GM12878 (cell line): ENCODE data around the gene SRSF9. TPM values are rescaled to one million over a fixed set of nuclear protein-coding genes. Genes with fewer than 3 reads are reported as not detected.
A peak's percentile ranks its signal among the peaks of the same experiment; 100 is the strongest.

ENCODE experiments used
- ATF7 ChIP-seq: fragments of 450-650 bp; IDR thresholded peaks from 2 replicates; pipeline ENCODE4 v1.6.1; 2016; ENCODE audit warnings: low read depth, mild to moderate bottlenecking
- CBX5 ChIP-seq: sonication (generic); IDR thresholded peaks from 2 replicates; pipeline ENCODE4 v1.6.1; 2016; ENCODE audit warnings: low read depth, moderate library complexity, mild to moderate bottlenecking, inconsistent platforms
- CEBPB ChIP-seq, 2 experiments: fragments of 150-350 bp in 1 of 2; IDR thresholded peaks; 2 replicates each; pipeline ENCODE4 v1.6.1; 2012 to 2014; ENCODE audit warnings: low read depth in 2 of 2, low read length in 2 of 2, borderline replicate concordance in 1 of 2, inconsistent platforms in 1 of 2
- CHD2 ChIP-seq: IDR thresholded peaks from 2 replicates; pipeline ENCODE4 v1.6.1; 2011; ENCODE audit warnings: low read depth, low read length, improper control_type of control experiment, borderline replicate concordance
- CREM ChIP-seq: IDR thresholded peaks from 2 replicates; pipeline ENCODE4 v1.6.1; 2014; ENCODE audit warnings: antibody characterized with exemption, low read depth
- DPF2 ChIP-seq: fragments of 450-650 bp; IDR thresholded peaks from 2 replicates; pipeline ENCODE4 v1.6.1; 2017; ENCODE audit warnings: mild to moderate bottlenecking
- EGR1 ChIP-seq, 2 experiments: IDR thresholded peaks; 1 replicate in 1 of 2; 2 replicates in 1 of 2; pipeline ENCODE4 v1.6.1; 2011 to 2012; ENCODE audit warnings: low read depth in 2 of 2, low read length in 2 of 2, borderline replicate concordance in 1 of 2, mild to moderate bottlenecking in 1 of 2, moderate library complexity in 1 of 2
- ELK1 ChIP-seq: IDR thresholded peaks from 2 replicates; pipeline ENCODE4 v1.6.1; 2012; ENCODE audit warnings: low read depth, low read length, improper control_type of control experiment
- FOXM1 ChIP-seq: IDR thresholded peaks from 2 replicates; pipeline ENCODE4 v1.6.1; 2012; ENCODE audit warnings: low read depth, mild to moderate bottlenecking, inconsistent platforms, low read length, moderate library complexity
- GABPA ChIP-seq: IDR thresholded peaks from 2 replicates; pipeline ENCODE4 v1.6.1; 2014; ENCODE audit warnings: antibody characterized with exemption, low read depth, mild to moderate bottlenecking, inconsistent platforms
- NRF1 ChIP-seq: conservative IDR thresholded peaks from 2 replicates; pipeline ENCODE4 v1.6.1; 2011; ENCODE audit warnings: mild to moderate bottlenecking, low read depth, low read length, improper control_type of control experiment
- RELA ChIP-seq: fragments of 450-650 bp; IDR thresholded peaks from 2 replicates; pipeline ENCODE4 v1.8.0; 2014; ENCODE audit warnings: borderline replicate concordance; ENCODE audit not compliant: partially characterized antibody
- SIN3A ChIP-seq: IDR thresholded peaks from 2 replicates; pipeline ENCODE4 v1.6.1; 2012; ENCODE audit warnings: low read depth, low read length, improper control_type of control experiment
- SPI1 ChIP-seq: IDR thresholded peaks from 2 replicates; pipeline ENCODE4 v1.6.1; 2011; ENCODE audit warnings: low read depth, mild to moderate bottlenecking, low read length, moderate library complexity, borderline replicate concordance; ENCODE audit not compliant: insufficient read depth
- SUZ12 ChIP-seq: fragments of 200-600 bp; sonication (generic); IDR thresholded peaks from one replicate; pipeline ENCODE4 v1.6.1; 2018; ENCODE audit warnings: antibody characterized with exemption, mild to moderate bottlenecking; ENCODE audit not compliant: unreplicated experiment
- TBL1XR1 ChIP-seq: IDR thresholded peaks from 2 replicates; pipeline ENCODE4 v1.6.1; 2012; ENCODE audit warnings: low read depth, low read length, improper control_type of control experiment
- TCF3 ChIP-seq: IDR thresholded peaks from 2 replicates; pipeline ENCODE4 v1.6.1; 2012; ENCODE audit warnings: low read depth, mild to moderate bottlenecking, low read length, borderline replicate concordance; ENCODE audit not compliant: insufficient read depth
- TCF7 ChIP-seq: IDR thresholded peaks from 2 replicates; pipeline ENCODE4 v1.6.1; 2014; ENCODE audit warnings: antibody characterized with exemption, borderline replicate concordance
- ZSCAN29 ChIP-seq: fragments of 450-650 bp; IDR thresholded peaks from 2 replicates; pipeline ENCODE4 v1.6.1; 2017; ENCODE audit warnings: mild to moderate bottlenecking, moderate library complexity
- polyA plus RNA-seq, 11 experiments: library from polyadenylated mRNA; depleted of rRNA in 4 of 11; unstranded in 6 of 11; stranded (reverse) in 5 of 11; fragments of >200 nt; fragmentation: Nextera tagmentation in 4 of 11; fragmentation: Illumina TruSeq in 1 of 11; extraction: Ambion mirVana in 4 of 11; extraction: Trizol in 1 of 11; gene quantifications; 1 replicate in 1 of 11; 2 replicates in 10 of 11; pipeline versions ENCODE4 v1.2.1 to v1.2.3, GENCODE V29; 2011 to 2016; ENCODE audit warnings: inconsistent platforms in 2 of 11, missing spikeins in 2 of 11, low read depth in 1 of 11
- total RNA-seq, 4 experiments: library from RNA; depleted of rRNA in 3 of 4; stranded (reverse); fragments of >200 nt in 3 of 4; fragmentation: Illumina TruSeq in 1 of 4; extraction: Trizol in 1 of 4; gene quantifications; 2 replicates each; pipeline versions ENCODE4 v1.2.1 to v1.2.3, GENCODE V29; 2013 to 2021
- TF ChIP-seq, protein P1 (sequence below): IDR thresholded peaks from 2 replicates; pipeline ENCODE4 v1.6.1; 2012; ENCODE audit warnings: improper control_type of control experiment, low read depth, low read length; ENCODE audit not compliant: insufficient replicate concordance

Gene SRSF9
- total and polyA plus RNA-seq, 10 of the 15 experiments (the other 5 are each of a cell fraction or from before 2014, with no cell fraction given), result 56.2 to 510 (median 186) TPM

- TF ChIP-seq, protein P1, sequence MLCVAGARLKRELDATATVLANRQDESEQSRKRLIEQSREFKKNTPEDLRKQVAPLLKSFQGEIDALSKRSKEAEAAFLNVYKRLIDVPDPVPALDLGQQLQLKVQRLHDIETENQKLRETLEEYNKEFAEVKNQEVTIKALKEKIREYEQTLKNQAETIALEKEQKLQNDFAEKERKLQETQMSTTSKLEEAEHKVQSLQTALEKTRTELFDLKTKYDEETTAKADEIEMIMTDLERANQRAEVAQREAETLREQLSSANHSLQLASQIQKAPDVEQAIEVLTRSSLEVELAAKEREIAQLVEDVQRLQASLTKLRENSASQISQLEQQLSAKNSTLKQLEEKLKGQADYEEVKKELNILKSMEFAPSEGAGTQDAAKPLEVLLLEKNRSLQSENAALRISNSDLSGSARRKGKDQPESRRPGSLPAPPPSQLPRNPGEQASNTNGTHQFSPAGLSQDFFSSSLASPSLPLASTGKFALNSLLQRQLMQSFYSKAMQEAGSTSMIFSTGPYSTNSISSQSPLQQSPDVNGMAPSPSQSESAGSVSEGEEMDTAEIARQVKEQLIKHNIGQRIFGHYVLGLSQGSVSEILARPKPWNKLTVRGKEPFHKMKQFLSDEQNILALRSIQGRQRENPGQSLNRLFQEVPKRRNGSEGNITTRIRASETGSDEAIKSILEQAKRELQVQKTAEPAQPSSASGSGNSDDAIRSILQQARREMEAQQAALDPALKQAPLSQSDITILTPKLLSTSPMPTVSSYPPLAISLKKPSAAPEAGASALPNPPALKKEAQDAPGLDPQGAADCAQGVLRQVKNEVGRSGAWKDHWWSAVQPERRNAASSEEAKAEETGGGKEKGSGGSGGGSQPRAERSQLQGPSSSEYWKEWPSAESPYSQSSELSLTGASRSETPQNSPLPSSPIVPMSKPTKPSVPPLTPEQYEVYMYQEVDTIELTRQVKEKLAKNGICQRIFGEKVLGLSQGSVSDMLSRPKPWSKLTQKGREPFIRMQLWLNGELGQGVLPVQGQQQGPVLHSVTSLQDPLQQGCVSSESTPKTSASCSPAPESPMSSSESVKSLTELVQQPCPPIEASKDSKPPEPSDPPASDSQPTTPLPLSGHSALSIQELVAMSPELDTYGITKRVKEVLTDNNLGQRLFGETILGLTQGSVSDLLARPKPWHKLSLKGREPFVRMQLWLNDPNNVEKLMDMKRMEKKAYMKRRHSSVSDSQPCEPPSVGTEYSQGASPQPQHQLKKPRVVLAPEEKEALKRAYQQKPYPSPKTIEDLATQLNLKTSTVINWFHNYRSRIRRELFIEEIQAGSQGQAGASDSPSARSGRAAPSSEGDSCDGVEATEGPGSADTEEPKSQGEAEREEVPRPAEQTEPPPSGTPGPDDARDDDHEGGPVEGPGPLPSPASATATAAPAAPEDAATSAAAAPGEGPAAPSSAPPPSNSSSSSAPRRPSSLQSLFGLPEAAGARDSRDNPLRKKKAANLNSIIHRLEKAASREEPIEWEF, result no peak
- TF ChIP-seq NRF1 (peak; percentile 76), GABPA (no peak), CREM (peak; percentile 59), TCF7 (no peak), ELK1 (peak; percentile 54), CBX5 (no peak; the same call in 1 of the 2 replicates), FOXM1 (no peak), CEBPB (IDR thresholded peaks at IDR 0.05; ENCODE audit: borderline replicate concordance in 1 of 2, low read depth in 2 of 2, low read length in 2 of 2) (no peak), CHD2 (0 out of 2 replicates have a peak, but pooled peaks have one; percentile 41), SIN3A (no peak), TBL1XR1 (no peak; the same call in 1 of the 2 replicates), SPI1 (peak; percentile 5; the same call in 1 of the 2 replicates), EGR1 (IDR thresholded peaks at IDR 0.05; ENCODE audit: borderline replicate concordance in 1 of 2, low read depth in 2 of 2, low read length in 2 of 2) (0 out of 3 replicates have a peak, but pooled peaks of 1 of the 2 experiments have one; percentile 33), ATF7 (no peak), RELA (peak; percentile 89), DPF2 (peak; percentile 89), TCF3 (0 out of 2 replicates have a peak, but pooled peaks have one; percentile 14), SUZ12 (no peak), ZSCAN29 (peak; percentile 62; the same call in 1 of the 2 replicates)
Measured at GRCh38 chr12:120469450-120470149, at the start of gene SRSF9 (continued).
